ENCODE results near the gene SSR1. TPM values are rescaled to one million over a fixed set of nuclear protein-coding genes. Genes with fewer than 3 reads are reported as not detected.

SSR1 gene
- total and polyA plus RNA-seq, 2 experiments from 2014 or later: 65.3 to 70.2 TPM

DNA sequence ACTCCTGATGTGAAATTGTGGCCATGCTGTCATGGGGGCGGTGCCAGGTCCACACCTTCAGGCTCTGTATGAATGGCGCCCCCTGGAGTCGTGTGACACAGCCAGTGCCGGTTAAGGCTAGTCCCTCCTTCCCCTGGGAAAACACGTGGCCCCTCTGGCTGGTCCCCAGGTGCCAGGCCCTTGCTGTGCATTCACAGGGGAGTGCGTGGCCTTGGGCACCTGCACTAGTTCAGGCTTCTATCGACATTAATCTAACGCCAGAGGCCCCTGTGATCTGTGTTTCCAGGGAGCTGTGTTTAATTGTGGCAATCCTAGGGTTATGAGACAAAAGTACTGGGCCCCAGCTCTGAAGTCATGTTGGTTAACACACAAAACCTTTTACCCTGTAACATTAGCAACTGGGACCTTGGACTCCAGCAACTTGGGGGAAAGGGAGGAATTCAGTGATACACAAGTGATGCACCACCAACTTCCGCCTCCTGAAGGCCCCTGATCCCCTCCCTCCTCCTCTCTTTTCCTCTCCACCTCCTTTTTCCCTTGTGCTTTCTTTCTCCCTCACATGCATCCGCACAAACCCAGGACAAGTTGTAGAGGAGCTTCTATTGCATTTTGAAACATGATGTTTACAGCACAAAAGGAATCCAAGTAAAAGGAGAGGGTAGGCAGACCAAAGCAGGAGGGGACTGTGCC is 74.0 kb downstream of the SSR1 start:
- TF ChIP-seq STAT1 (IDR thresholded peaks at IDR 0.05; ENCODE audit: unreplicated experiment) (no peak), POLR2AphosphoS5 (IDR thresholded peaks at IDR 0.05; ENCODE audit: low read depth) (no peak), JUNB (IDR thresholded peaks at IDR 0.05; ENCODE audit: unreplicated experiment) (no peak), CREB1 (CRISPR knock-in tag; IDR thresholded peaks at IDR 0.05; ENCODE audit: low read depth) (peak; percentile 14; the same call in 1 of the 2 replicates), ZNF114 (CRISPR knock-in tag; IDR thresholded peaks at IDR 0.05) (no peak)
- TF ChIP-seq, protein P1, sequence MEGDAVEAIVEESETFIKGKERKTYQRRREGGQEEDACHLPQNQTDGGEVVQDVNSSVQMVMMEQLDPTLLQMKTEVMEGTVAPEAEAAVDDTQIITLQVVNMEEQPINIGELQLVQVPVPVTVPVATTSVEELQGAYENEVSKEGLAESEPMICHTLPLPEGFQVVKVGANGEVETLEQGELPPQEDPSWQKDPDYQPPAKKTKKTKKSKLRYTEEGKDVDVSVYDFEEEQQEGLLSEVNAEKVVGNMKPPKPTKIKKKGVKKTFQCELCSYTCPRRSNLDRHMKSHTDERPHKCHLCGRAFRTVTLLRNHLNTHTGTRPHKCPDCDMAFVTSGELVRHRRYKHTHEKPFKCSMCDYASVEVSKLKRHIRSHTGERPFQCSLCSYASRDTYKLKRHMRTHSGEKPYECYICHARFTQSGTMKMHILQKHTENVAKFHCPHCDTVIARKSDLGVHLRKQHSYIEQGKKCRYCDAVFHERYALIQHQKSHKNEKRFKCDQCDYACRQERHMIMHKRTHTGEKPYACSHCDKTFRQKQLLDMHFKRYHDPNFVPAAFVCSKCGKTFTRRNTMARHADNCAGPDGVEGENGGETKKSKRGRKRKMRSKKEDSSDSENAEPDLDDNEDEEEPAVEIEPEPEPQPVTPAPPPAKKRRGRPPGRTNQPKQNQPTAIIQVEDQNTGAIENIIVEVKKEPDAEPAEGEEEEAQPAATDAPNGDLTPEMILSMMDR (conservative IDR thresholded peaks at IDR 0.05; ENCODE audit: low read depth in 2 of 2): peak; percentile 73 to 92
- H3K4me2 ChIP-seq: no peak overlapping the region
- Mint-ChIP-seq H3K27ac (peak overlapping the region; percentile 74), H3K4me1 (peaks cover 38% of the 10 kb centered on the region), H3K36me3 (ENCODE audit: low read depth) (peaks cover 6% of the 10 kb centered on the region; the same call in 2 of the 3 replicates), H3K4me3 (no peak overlapping the region), H3K27me3 (ENCODE audit: insufficient read depth, low read depth, poor library complexity) (peaks cover 12% of the 10 kb centered on the region), H3K9me3 (no peaks in the 10 kb centered on the region)
- no peaks in the 10 kb centered on the region for H3F3A ChIP-seq (replicated peaks; ENCODE audit: low read depth)
- no peaks in the 10 kb centered on the region for H3K36me3 ChIP-seq (ENCODE audit: insufficient read depth)
- no peaks in the 10 kb centered on the region for H3K79me2 ChIP-seq (replicated peaks; ENCODE audit: insufficient read depth)
- no peak overlapping the region for H3K27ac ChIP-seq (ENCODE audit: low read depth)
- H4K20me1 ChIP-seq (replicated peaks; ENCODE audit: insufficient read depth): no peaks in the 10 kb centered on the region
- H3K27me3 ChIP-seq (ENCODE audit: insufficient read depth): no peaks in the 10 kb centered on the region
- H3K4me3 ChIP-seq: no peak overlapping the region
- peak; percentile 85 for ATAC-seq
- peaks cover 28% of the 10 kb centered on the region for H3K4me1 ChIP-seq (ENCODE audit: insufficient read depth)
- peak; percentile 94 for DNase-seq (ENCODE audit: low spot score)
- H2AFZ ChIP-seq: no peak overlapping the region
- no peaks in the 10 kb centered on the region for H3K9me2 ChIP-seq (ENCODE audit: insufficient read depth)

DNA sequence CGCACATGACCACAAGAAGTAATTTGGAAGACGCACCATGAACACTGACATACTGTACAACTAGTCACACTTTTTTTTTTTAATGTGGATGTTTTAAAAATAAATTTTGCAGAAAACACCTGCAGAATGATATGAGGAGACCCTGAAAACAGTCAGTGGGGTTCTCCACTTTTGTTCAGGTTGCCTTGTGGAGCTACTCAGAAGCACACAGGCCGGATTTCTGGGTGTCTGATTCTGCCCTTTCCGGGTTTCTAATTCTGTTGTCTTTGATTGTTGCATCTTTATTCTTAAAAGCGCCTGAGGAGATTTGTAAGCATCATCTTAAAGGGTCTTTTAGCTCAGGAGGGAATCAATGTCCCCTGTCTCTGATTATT is 74.5 kb downstream of the SSR1 start:
- Histone ChIP-seq H2AFZ (no peak overlapping the region), H3K27ac (ENCODE audit: low read depth) (no peak overlapping the region), H3K9me2 (ENCODE audit: insufficient read depth) (no peaks in the 10 kb centered on the region), H3F3A (replicated peaks; ENCODE audit: low read depth) (no peaks in the 10 kb centered on the region), H3K4me3 (no peak overlapping the region), H3K79me2 (replicated peaks; ENCODE audit: insufficient read depth) (no peaks in the 10 kb centered on the region), H3K4me2 (no peak overlapping the region), H4K20me1 (replicated peaks; ENCODE audit: insufficient read depth) (no peaks in the 10 kb centered on the region), H3K36me3 (ENCODE audit: insufficient read depth) (no peaks in the 10 kb centered on the region), H3K27me3 (ENCODE audit: insufficient read depth) (no peaks in the 10 kb centered on the region), H3K4me1 (ENCODE audit: insufficient read depth) (peaks cover 28% of the 10 kb centered on the region)
- peaks cover 6% of the 10 kb centered on the region; the same call in 2 of the 3 replicates for H3K36me3 Mint-ChIP-seq (ENCODE audit: low read depth)
- DNase-seq (ENCODE audit: low spot score) (no peak), ATAC-seq (no peak)
- peaks cover 36% of the 10 kb centered on the region for H3K4me1 Mint-ChIP-seq
- H3K4me3 Mint-ChIP-seq: no peak overlapping the region
- peaks cover 12% of the 10 kb centered on the region for H3K27me3 Mint-ChIP-seq (ENCODE audit: insufficient read depth, low read depth, poor library complexity)
- H3K27ac Mint-ChIP-seq: peak overlapping the region; percentile 59; the same call in 1 of the 2 replicates
- no peaks in the 10 kb centered on the region for H3K9me3 Mint-ChIP-seq
- TF ChIP-seq, protein P2, sequence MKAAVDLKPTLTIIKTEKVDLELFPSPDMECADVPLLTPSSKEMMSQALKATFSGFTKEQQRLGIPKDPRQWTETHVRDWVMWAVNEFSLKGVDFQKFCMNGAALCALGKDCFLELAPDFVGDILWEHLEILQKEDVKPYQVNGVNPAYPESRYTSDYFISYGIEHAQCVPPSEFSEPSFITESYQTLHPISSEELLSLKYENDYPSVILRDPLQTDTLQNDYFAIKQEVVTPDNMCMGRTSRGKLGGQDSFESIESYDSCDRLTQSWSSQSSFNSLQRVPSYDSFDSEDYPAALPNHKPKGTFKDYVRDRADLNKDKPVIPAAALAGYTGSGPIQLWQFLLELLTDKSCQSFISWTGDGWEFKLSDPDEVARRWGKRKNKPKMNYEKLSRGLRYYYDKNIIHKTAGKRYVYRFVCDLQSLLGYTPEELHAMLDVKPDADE (IDR thresholded peaks at IDR 0.05): no peak
- TF ChIP-seq CREB1 (CRISPR knock-in tag; IDR thresholded peaks at IDR 0.05; ENCODE audit: low read depth) (no peak), ZNF331 (CRISPR knock-in tag; IDR thresholded peaks at IDR 0.05; ENCODE audit: low read depth) (no peak), STAT1 (IDR thresholded peaks at IDR 0.05; ENCODE audit: unreplicated experiment) (no peak), ZNF114 (CRISPR knock-in tag; IDR thresholded peaks at IDR 0.05) (no peak), NANOG (IDR thresholded peaks at IDR 0.05; ENCODE audit: borderline replicate concordance) (no peak), EZH2 (IDR thresholded peaks at IDR 0.05; ENCODE audit: low read depth, unreplicated experiment) (no peak)
- TF ChIP-seq, protein P3, sequence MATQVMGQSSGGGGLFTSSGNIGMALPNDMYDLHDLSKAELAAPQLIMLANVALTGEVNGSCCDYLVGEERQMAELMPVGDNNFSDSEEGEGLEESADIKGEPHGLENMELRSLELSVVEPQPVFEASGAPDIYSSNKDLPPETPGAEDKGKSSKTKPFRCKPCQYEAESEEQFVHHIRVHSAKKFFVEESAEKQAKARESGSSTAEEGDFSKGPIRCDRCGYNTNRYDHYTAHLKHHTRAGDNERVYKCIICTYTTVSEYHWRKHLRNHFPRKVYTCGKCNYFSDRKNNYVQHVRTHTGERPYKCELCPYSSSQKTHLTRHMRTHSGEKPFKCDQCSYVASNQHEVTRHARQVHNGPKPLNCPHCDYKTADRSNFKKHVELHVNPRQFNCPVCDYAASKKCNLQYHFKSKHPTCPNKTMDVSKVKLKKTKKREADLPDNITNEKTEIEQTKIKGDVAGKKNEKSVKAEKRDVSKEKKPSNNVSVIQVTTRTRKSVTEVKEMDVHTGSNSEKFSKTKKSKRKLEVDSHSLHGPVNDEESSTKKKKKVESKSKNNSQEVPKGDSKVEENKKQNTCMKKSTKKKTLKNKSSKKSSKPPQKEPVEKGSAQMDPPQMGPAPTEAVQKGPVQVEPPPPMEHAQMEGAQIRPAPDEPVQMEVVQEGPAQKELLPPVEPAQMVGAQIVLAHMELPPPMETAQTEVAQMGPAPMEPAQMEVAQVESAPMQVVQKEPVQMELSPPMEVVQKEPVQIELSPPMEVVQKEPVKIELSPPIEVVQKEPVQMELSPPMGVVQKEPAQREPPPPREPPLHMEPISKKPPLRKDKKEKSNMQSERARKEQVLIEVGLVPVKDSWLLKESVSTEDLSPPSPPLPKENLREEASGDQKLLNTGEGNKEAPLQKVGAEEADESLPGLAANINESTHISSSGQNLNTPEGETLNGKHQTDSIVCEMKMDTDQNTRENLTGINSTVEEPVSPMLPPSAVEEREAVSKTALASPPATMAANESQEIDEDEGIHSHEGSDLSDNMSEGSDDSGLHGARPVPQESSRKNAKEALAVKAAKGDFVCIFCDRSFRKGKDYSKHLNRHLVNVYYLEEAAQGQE (IDR thresholded peaks at IDR 0.05; ENCODE audit: unreplicated experiment): no peak
- TF ChIP-seq, protein P1 (conservative IDR thresholded peaks at IDR 0.05; ENCODE audit: low read depth in 2 of 2): no peak
